Ishikawa (cell line): ENCODE results near the gene ZNF22.

Experiments
- CEBPB ChIP-seq: IDR thresholded peaks from 2 replicates; pipeline ENCODE4 v1.6.1; 2012
- CREB1 ChIP-seq: IDR thresholded peaks from 2 replicates; pipeline ENCODE4 v1.6.1; 2012; ENCODE audit warnings: low read depth
- EGR1 ChIP-seq: IDR thresholded peaks from 2 replicates; pipeline ENCODE4 v1.6.1; 2012
- EP300 ChIP-seq: IDR thresholded peaks from 2 replicates; pipeline ENCODE4 v1.6.1; 2012; ENCODE audit warnings: borderline replicate concordance
- RAD21 ChIP-seq: IDR thresholded peaks from 2 replicates; pipeline ENCODE4 v1.6.1; 2012; ENCODE audit warnings: low read depth
- TAF1 ChIP-seq: IDR thresholded peaks from 2 replicates; pipeline ENCODE4 v1.6.1; 2012; ENCODE audit warnings: low read depth, mild to moderate bottlenecking
- TCF12 ChIP-seq: IDR thresholded peaks from 2 replicates; pipeline ENCODE4 v1.6.1; 2012; ENCODE audit warnings: low read depth
- YY1 ChIP-seq: IDR thresholded peaks from 2 replicates; pipeline ENCODE4 v1.6.1; 2012; ENCODE audit warnings: low read depth
- ZBTB7A ChIP-seq: IDR thresholded peaks from 2 replicates; pipeline ENCODE4 v1.6.1; 2012; ENCODE audit warnings: low read depth

- no peak for TF ChIP-seq ZBTB7A
- TF ChIP-seq EGR1, result no peak
- no peak for TF ChIP-seq YY1
- no peak for TF ChIP-seq CEBPB
- no peak for TF ChIP-seq RAD21
- no peak for TF ChIP-seq EP300
- no peak for TF ChIP-seq TAF1
- no peak for TF ChIP-seq CREB1
- TF ChIP-seq TCF12, result no peak
These were observed 16.0 kb upstream of the ZNF22 start for GRCh38 chr10:44984671-44985101.
